ENCODE results near the gene IL3.

DNA sequence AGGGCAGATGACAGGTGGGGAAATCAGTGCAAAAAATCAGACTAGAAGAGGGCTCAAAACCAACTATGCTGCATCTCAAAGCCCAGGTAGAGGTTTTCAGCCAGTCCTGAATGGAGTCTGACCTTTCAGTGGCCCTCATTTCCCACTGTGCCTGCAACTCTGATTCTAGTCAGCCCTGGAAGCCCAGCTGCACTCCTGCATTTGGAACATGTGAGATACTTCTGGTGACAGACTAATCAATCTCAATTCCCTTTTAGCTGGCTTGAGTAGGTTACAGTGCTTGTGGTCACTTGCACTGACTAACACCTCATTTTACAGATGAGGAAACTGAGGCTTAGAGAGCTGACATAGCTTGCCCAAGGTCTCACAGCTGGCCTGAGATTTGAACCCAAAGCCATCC lies 41.1 kb upstream of the IL3 start:
- TF ChIP-seq, protein P1, sequence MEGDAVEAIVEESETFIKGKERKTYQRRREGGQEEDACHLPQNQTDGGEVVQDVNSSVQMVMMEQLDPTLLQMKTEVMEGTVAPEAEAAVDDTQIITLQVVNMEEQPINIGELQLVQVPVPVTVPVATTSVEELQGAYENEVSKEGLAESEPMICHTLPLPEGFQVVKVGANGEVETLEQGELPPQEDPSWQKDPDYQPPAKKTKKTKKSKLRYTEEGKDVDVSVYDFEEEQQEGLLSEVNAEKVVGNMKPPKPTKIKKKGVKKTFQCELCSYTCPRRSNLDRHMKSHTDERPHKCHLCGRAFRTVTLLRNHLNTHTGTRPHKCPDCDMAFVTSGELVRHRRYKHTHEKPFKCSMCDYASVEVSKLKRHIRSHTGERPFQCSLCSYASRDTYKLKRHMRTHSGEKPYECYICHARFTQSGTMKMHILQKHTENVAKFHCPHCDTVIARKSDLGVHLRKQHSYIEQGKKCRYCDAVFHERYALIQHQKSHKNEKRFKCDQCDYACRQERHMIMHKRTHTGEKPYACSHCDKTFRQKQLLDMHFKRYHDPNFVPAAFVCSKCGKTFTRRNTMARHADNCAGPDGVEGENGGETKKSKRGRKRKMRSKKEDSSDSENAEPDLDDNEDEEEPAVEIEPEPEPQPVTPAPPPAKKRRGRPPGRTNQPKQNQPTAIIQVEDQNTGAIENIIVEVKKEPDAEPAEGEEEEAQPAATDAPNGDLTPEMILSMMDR (IDR thresholded peaks at IDR 0.05): no peak
- no peak for TF ChIP-seq EZH2 (IDR thresholded peaks at IDR 0.05; ENCODE audit: borderline replicate concordance, insufficient read depth, low read depth, low read length, poor library complexity, severe bottlenecking)

Data from B cell (primary cell).